GM23338 (cell line): Measurements from ENCODE around the gene PDGFC. TPM values are rescaled to one million over a fixed set of nuclear protein-coding genes. Genes with fewer than 3 reads are reported as not detected.

Source experiments
- ATAC-seq: fragments of 200-7000 bp; cut with Tn5 transposase; 3 replicates; pipeline ENCODE4 v1.9.1; 2020
- DNase-seq: peaks from one replicate; pipeline ENCODE4 v3.0.0-alpha.2; 2015; ENCODE audit warnings: low spot score
- H2AFZ ChIP-seq: fragments of 200-600 bp; sonication (generic); 2 replicates; pipeline ENCODE4 v1.8.0; 2016; ENCODE audit warnings: antibody characterized with exemption, mild to moderate bottlenecking, moderate library complexity
- H3F3A ChIP-seq: fragments of 200-600 bp; sonication (generic); replicated peaks from 2 replicates; pipeline ENCODE4 v1.8.0; 2017; ENCODE audit warnings: antibody characterized with exemption, mixed run types, low read depth
- H3K27ac ChIP-seq: fragments of 200-600 bp; sonication (generic); 2 replicates; pipeline ENCODE4 v1.6.1; 2016; ENCODE audit warnings: low read depth
- H3K27me3 ChIP-seq: fragments of 200-600 bp; sonication (generic); 2 replicates; pipeline ENCODE4 v1.8.0; 2016; ENCODE audit warnings: mild to moderate bottlenecking, mixed run types, moderate library complexity; ENCODE audit not compliant: insufficient read depth
- H3K36me3 ChIP-seq: fragments of 200-600 bp; sonication (generic); 2 replicates; pipeline ENCODE4 v1.8.0; 2016; ENCODE audit warnings: mild to moderate bottlenecking; ENCODE audit not compliant: insufficient read depth
- H3K4me1 ChIP-seq: fragments of 200-600 bp; sonication (generic); 2 replicates; pipeline ENCODE4 v1.8.0; 2016; ENCODE audit warnings: mild to moderate bottlenecking, moderate library complexity; ENCODE audit not compliant: insufficient read depth
- H3K4me2 ChIP-seq: fragments of 200-600 bp; sonication (generic); 2 replicates; pipeline ENCODE4 v1.7.1; 2017; ENCODE audit warnings: mixed run types
- H3K4me3 ChIP-seq: fragments of 200-600 bp; sonication (generic); 2 replicates; pipeline ENCODE4 v1.6.1; 2016; ENCODE audit warnings: mixed run types
- H3K79me2 ChIP-seq: fragments of 200-600 bp; sonication (generic); replicated peaks from 2 replicates; pipeline ENCODE4 v1.8.0; 2017; ENCODE audit warnings: mild to moderate bottlenecking; ENCODE audit not compliant: insufficient read depth
- H3K9me2 ChIP-seq: fragments of 200-600 bp; sonication (generic); 2 replicates; pipeline ENCODE4 v1.8.0; 2017; ENCODE audit not compliant: insufficient read depth
- H4K20me1 ChIP-seq: fragments of 200-600 bp; sonication (generic); replicated peaks from 2 replicates; pipeline ENCODE4 v1.8.0; 2017; ENCODE audit warnings: mild to moderate bottlenecking; ENCODE audit not compliant: insufficient read depth
- H3K27ac Mint-ChIP-seq: 2 replicates; pipeline ENCODE4 v1.8.0; 2020; ENCODE audit warnings: inconsistent platforms, mild to moderate bottlenecking, moderate library complexity, mixed read lengths
- H3K27me3 Mint-ChIP-seq: 3 replicates; pipeline ENCODE4 v1.8.0; 2022; ENCODE audit warnings: low read depth, mild to moderate bottlenecking, moderate library complexity, mixed read lengths, inconsistent platforms; ENCODE audit not compliant: insufficient read depth, poor library complexity
- H3K36me3 Mint-ChIP-seq: 3 replicates; pipeline ENCODE4 v1.8.0; 2021; ENCODE audit warnings: low read depth, mild to moderate bottlenecking, inconsistent platforms, moderate library complexity, mixed read lengths
- H3K4me1 Mint-ChIP-seq: 3 replicates; pipeline ENCODE4 v1.8.0; 2020; ENCODE audit warnings: mild to moderate bottlenecking, inconsistent platforms, mixed read lengths
- H3K4me3 Mint-ChIP-seq: 3 replicates; pipeline ENCODE4 v1.8.0; 2021; ENCODE audit warnings: moderate library complexity, mild to moderate bottlenecking, inconsistent platforms, mixed read lengths
- H3K9me3 Mint-ChIP-seq: 3 replicates; pipeline ENCODE4 v1.8.0; 2020; ENCODE audit warnings: moderate library complexity, mild to moderate bottlenecking, inconsistent platforms, mixed read lengths
- CREB1 ChIP-seq: fragments of 250-450 bp; sonication (Bioruptor Pico); IDR thresholded peaks from 2 replicates; pipeline ENCODE4 v1.5.0; 2020; ENCODE audit warnings: low read depth, mild to moderate bottlenecking, moderate library complexity
- EZH2 ChIP-seq: fragments of 200-600 bp; sonication (generic); IDR thresholded peaks from one replicate; pipeline ENCODE4 v1.8.0; 2017; ENCODE audit warnings: antibody characterized with exemption, mild to moderate bottlenecking, low read depth; ENCODE audit not compliant: unreplicated experiment
- EZH2phosphoT487 ChIP-seq: fragments of 200-600 bp; sonication (generic); IDR thresholded peaks from one replicate; pipeline ENCODE4 v1.8.1; 2018; ENCODE audit warnings: antibody characterized with exemption; ENCODE audit not compliant: unreplicated experiment
- JUNB ChIP-seq: IDR thresholded peaks from one replicate; pipeline ENCODE4 v1.6.1; 2016; ENCODE audit warnings: antibody characterized with exemption; ENCODE audit not compliant: unreplicated experiment
- NANOG ChIP-seq: IDR thresholded peaks from 2 replicates; pipeline ENCODE4 v1.6.1; 2016; ENCODE audit warnings: antibody characterized with exemption, borderline replicate concordance
- POLR2AphosphoS5 ChIP-seq: IDR thresholded peaks from 2 replicates; pipeline ENCODE4 v1.6.1; 2016; ENCODE audit warnings: antibody characterized with exemption, low read depth
- REST ChIP-seq: IDR thresholded peaks from one replicate; pipeline ENCODE4 v1.6.1; 2018; ENCODE audit warnings: antibody characterized with exemption; ENCODE audit not compliant: unreplicated experiment
- STAT1 ChIP-seq: IDR thresholded peaks from one replicate; pipeline ENCODE4 v1.6.1; 2016; ENCODE audit warnings: antibody characterized with exemption; ENCODE audit not compliant: unreplicated experiment
- ZNF114 ChIP-seq: fragments of 250-450 bp; sonication (Bioruptor Pico); IDR thresholded peaks from 2 replicates; pipeline ENCODE4 v1.5.0; 2020; ENCODE audit warnings: mild to moderate bottlenecking, moderate library complexity
- ZNF331 ChIP-seq: fragments of 250-450 bp; sonication (Bioruptor Pico); IDR thresholded peaks from 2 replicates; pipeline ENCODE4 v1.5.0; 2020; ENCODE audit warnings: low read depth, mild to moderate bottlenecking, moderate library complexity
- ZNF462 ChIP-seq: fragments of 250-450 bp; sonication (Bioruptor Pico); IDR thresholded peaks from 2 replicates; pipeline ENCODE4 v1.5.0; 2020; ENCODE audit warnings: mild to moderate bottlenecking, moderate library complexity
- polyA plus RNA-seq: library from polyadenylated mRNA; unstranded; fragments of >200 nt; fragmentation: Nextera tagmentation; extraction: Ambion mirVana; gene quantifications from 2 replicates; pipeline ENCODE4 v1.2.1, GENCODE V29; 2016
- total RNA-seq: library from RNA; depleted of rRNA; stranded (reverse); fragments of >200 nt; shearing (Covaris generic); gene quantifications from 2 replicates; pipeline ENCODE4 v1.2.3, GENCODE V29; 2014
- TF ChIP-seq, protein P1 (sequence below), 2 experiments: fragments of 200-600 bp in 1 of 2; sonication (generic) in 1 of 2; conservative IDR thresholded peaks; 2 replicates each; pipeline versions ENCODE4 v1.5.1 to v1.6.1; 2016 to 2017; ENCODE audit warnings: antibody characterized with exemption in 2 of 2, low read depth in 2 of 2, mild to moderate bottlenecking in 2 of 2, moderate library complexity in 1 of 2

Gene PDGFC
- total and polyA plus RNA-seq, 2 experiments from 2014 or later = 1.3 to 3.4 TPM

DNA sequence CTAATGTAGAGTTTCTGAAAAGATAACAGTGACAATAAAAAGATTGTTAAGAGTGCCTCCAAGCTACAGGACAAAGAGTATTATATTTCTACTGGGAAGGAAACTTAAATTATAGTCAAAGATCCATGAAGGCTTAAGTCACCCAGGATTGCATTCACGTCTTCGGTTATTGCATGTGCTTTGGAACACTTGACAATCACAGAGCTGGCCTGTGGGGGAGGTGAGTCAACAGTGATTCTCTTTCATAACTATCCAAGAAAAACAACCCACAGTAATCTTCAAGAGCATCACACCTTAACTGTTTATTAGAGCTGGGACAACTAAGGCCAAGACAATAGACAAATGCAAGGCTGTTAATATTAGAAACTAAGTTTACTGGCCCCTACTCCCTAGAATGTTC, 40.3 kb downstream of the PDGFC start (continued):
- no peak for TF ChIP-seq JUNB
- TF ChIP-seq STAT1 = no peak

DNA sequence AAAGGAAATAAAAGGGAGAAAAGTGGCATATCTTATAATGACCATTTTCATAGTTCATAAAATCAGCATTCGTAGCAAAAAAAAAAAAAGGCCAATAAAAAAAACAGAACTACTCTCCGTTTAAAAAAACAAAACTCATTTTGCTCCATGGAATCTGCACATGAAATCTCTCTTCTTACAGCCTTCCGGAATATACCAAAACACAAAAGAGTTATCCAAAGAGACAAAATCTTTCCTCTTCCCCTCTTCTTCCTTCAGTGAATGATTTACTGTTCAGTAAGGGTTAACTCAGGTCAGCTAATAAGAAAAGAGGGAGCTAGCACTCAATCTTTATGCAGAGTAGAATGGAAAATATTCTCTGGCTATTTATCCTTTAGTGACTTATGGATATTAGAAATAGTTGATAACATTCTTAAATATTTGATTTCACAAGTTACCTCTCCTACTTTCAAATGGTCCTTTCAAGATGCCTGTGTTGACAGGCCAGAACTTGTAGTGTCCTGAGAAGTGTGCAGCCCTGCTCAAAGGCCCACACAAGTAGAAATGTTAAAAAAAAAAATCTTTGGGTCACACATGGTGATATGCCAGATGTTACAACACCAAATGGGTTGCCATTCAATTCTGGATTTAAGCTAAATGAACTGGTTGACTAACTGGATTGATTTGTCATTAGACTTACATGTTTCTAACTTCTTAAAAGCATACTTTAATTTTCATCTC, 42.1 kb downstream of the PDGFC start:
- no peaks in the 10 kb centered on the region for H4K20me1 ChIP-seq
- Mint-ChIP-seq H3K4me3 (no peak overlapping the region), H3K27me3 (no peaks in the 10 kb centered on the region), H3K4me1 (no peaks in the 10 kb centered on the region; the same call in 2 of the 3 replicates), H3K9me3 (peaks cover 12% of the 10 kb centered on the region; the same call in 2 of the 3 replicates), H3K36me3 (0 out of 3 replicates have a peak, but pooled peaks cover 5% of the 10 kb centered on the region), H3K27ac (no peak overlapping the region)
- H3K27me3 ChIP-seq = no peaks in the 10 kb centered on the region
- no peak overlapping the region for H3K27ac ChIP-seq
- H2AFZ ChIP-seq = no peak overlapping the region
- peaks cover 4% of the 10 kb centered on the region; the same call in 1 of the 2 replicates for H3K9me2 ChIP-seq
- DNase-seq = no peak
- ATAC-seq = no peak
- H3K4me3 ChIP-seq = no peak overlapping the region
- no peaks in the 10 kb centered on the region for H3K36me3 ChIP-seq
- no peaks in the 10 kb centered on the region for H3K79me2 ChIP-seq
- no peaks in the 10 kb centered on the region for H3K4me1 ChIP-seq
- no peaks in the 10 kb centered on the region for H3F3A ChIP-seq
- H3K4me2 ChIP-seq = no peak overlapping the region
- TF ChIP-seq ZNF462 (CRISPR knock-in tag) (no peak), REST (no peak), POLR2AphosphoS5 (no peak), ZNF331 (CRISPR knock-in tag) (no peak), STAT1 (no peak), CREB1 (no peak), JUNB (no peak), NANOG (no peak), ZNF114 (no peak), EZH2 (no peak), EZH2phosphoT487 (no peak)
- TF ChIP-seq, protein P1, sequence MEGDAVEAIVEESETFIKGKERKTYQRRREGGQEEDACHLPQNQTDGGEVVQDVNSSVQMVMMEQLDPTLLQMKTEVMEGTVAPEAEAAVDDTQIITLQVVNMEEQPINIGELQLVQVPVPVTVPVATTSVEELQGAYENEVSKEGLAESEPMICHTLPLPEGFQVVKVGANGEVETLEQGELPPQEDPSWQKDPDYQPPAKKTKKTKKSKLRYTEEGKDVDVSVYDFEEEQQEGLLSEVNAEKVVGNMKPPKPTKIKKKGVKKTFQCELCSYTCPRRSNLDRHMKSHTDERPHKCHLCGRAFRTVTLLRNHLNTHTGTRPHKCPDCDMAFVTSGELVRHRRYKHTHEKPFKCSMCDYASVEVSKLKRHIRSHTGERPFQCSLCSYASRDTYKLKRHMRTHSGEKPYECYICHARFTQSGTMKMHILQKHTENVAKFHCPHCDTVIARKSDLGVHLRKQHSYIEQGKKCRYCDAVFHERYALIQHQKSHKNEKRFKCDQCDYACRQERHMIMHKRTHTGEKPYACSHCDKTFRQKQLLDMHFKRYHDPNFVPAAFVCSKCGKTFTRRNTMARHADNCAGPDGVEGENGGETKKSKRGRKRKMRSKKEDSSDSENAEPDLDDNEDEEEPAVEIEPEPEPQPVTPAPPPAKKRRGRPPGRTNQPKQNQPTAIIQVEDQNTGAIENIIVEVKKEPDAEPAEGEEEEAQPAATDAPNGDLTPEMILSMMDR (conservative IDR thresholded peaks at IDR 0.05; ENCODE audit: low read depth in 2 of 2) = no peak
